HG02943 (cell line): Measurements from ENCODE around the gene LMF1.
"Not testable (repeated sequence)": the region's sequence is repeated elsewhere in the genome, so short reads cannot be mapped to it uniquely, and the experiment has no call there.

Experiments
- ATAC-seq: cut with Tn5 transposase; IDR thresholded peaks from one replicate; pipeline ENCODE4 v1.9.1; 2021; ENCODE audit warnings: mild to moderate bottlenecking, low read depth, moderate library complexity; ENCODE audit not compliant: unreplicated experiment

The LMF1 gene

DNA sequence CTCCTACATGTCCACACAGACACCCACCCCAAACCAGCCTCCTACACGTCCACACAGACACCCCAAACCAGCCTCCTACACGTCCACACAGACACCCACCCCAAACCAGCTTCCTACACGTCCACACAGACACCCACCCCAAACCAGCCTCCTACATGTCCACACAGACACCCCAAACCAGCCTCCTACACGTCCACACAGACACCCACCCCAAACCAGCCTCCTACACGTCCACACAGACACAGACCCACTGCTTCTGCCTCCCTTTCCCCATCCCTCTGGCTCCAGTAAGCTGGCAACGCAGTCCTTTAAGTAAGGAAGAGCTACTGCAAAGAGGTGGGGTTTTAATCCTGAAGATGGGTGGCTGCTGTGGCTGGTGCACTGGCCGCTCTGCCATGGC is 17.0 kb downstream of the LMF1 start:
- ATAC-seq, result not testable (repeated sequence)

DNA sequence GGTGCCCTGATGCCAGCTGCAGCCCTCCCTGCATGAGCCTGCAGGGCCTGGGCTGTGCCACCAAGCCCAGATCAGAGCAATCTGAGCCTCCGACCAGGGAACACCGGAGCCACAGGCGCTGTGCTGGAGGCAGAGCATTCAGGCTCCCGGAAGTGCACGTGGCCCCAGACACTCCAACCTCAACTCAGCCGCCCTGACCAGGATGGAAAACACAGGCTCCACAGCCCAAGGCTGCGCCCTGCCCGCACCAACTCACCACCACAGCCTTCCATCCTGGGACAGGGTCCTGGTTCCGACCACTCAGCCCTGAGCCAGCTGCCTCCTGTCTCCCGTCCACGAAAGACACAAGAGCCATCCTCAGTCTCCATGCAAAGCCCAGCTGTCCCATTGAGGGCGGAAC is 18.5 kb downstream of the LMF1 start:
- no peak for ATAC-seq

DNA sequence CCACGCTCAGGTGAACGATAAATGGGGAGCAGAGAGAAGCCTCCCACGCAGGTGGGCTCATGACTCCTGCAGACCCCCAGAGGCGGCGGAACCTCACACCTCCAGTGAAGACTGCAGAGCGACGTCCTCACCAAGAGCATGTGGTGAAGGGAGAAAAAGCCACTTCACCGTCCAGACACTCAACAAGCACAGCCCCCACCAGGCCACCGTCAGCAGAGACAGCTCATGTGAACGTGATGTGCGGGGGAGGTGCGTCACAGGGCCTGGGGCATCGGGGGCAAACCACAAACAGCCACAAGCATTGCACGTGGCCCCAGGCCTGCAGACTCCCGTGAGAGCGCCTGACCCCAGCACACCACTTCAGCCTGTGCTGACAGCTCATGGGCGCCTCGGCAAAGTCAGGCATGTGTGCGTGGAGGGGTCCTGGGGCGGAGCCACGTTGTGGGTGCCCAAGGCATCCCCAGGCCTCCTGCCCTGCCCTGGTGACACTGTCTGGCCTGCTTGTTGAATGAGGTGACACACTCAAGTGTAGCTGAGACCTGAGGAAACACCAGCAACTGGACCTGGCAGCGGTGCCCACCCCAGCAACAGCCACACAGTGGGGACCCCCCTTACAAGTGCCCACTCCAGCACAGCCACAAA is 19.0 kb downstream of the LMF1 start:
- no peak for ATAC-seq

DNA sequence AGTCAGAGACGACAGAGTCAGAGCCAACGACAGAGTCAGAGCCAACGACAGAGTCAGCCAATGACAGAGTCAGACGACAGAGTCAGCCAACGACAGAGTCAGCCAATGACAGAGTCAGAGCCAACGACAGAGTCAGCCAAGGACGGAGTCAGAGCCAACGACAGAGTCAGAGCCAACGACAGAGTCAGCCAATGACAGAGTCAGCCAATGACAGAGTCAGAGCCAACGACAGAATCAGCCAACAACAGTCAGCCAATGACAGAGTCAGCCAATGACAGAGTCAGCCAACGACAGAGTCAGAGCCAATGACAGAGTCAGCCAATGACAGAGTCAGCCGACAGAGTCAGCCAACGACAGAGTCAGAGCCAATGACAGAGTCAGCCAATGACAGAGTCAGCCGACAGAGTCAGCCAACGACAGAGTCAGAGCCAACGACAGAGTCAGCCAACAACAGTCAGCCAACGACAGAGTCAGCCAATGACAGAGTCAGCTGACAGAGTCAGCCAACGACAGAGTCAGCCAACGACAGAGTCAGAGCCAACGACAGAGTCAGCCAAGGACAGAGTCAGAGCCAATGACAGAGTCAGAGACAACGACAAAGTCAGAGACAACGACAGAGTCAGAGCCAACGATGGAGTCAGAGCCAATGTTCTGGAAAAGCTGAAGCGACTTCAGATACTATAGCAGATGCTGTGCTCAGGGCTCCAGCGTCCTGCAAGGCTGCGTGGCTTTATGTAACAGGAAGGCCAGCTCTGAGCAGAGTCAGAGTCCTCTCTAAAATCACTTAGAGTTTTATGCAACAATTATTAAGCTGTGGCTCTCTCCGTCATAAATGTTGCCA is 19.8 kb downstream of the LMF1 start:
- not testable (repeated sequence) for ATAC-seq

DNA sequence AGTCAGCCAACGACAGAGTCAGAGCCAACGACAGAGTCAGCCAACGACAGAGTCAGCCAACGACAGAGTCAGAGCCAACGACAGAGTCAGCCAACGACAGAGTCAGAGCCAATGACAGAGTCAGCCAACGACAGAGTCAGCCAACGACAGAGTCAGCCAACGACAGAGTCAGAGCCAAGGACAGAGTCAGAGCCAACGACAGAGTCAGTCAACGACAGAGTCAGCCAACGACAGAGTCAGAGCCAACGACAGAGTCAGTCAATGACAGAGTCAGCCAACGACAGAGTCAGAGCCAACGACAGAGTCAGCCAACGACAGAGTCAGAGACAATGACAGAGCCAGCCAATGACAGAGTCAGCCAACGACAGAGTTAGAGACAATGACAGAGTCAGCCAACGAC is 22.0 kb downstream of the LMF1 start:
- not testable (repeated sequence) for ATAC-seq

DNA sequence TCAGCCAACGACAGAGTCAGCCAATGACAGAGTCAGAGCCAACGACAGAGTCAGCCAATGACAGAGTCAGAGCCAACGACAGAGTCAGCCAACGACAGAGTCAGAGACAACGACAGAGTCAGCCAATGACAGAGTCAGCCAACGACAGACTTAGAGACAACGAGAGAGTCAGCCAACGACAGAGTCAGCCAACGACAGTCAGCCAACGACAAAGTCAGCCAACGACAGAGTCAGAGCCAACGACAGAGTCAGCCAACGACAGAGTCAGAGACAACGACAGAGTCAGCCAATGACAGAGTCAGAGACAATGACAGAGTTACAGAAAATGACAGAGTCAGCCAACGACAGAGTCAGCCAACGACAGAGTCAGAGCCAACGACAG is 22.9 kb downstream of the LMF1 start:
- not testable (repeated sequence) for ATAC-seq

DNA sequence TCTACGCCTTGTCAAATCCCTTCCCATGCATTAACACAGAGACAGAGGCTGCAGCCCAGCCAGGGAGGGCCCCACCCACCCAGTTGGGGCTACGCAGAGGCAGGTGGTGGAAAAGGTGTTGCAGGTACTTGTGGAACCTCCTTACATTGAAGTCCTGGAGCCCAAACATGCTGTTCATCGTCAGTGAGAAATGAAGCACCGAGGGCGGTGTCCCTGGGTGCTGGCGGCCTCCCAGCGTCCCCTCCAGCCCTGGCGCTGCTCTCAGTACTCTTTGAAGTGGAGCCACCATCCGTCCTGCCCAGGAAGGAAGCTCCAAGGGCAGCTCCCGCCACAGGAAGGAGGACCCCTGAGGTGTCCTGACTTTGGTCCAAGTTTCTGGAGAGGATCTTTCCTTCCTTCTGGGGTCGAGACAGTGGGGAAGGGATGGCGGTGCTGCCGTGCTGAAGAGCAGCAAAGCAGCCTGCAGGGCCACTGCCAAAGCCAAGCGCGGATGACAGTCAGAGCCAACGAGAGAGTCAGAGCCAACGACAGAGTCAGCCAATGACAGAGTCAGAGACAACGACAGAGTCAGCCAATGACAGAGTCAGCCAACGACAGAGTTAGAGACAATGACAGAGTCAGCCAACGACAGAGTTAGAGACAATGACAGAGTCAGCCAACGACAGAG is 23.4 kb downstream of the LMF1 start:
- no peak for ATAC-seq

DNA sequence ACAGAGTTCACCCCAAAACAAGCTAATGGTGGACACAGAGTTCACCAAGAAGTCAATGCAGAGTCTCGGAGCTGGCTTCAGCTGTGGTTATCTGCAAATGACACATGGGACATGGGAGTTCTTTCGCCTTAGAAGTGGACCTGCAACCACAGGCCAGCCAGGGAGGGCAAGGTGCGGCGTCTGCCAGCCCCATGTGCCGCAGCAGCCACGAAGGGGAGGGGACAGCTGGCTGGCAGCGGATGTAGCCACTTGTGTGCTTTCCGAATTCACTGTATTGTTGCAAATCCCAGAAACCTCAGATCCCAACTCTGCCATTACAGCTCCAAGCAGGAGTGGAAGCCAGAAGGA is 24.8 kb downstream of the LMF1 start:
- ATAC-seq, result no peak

DNA sequence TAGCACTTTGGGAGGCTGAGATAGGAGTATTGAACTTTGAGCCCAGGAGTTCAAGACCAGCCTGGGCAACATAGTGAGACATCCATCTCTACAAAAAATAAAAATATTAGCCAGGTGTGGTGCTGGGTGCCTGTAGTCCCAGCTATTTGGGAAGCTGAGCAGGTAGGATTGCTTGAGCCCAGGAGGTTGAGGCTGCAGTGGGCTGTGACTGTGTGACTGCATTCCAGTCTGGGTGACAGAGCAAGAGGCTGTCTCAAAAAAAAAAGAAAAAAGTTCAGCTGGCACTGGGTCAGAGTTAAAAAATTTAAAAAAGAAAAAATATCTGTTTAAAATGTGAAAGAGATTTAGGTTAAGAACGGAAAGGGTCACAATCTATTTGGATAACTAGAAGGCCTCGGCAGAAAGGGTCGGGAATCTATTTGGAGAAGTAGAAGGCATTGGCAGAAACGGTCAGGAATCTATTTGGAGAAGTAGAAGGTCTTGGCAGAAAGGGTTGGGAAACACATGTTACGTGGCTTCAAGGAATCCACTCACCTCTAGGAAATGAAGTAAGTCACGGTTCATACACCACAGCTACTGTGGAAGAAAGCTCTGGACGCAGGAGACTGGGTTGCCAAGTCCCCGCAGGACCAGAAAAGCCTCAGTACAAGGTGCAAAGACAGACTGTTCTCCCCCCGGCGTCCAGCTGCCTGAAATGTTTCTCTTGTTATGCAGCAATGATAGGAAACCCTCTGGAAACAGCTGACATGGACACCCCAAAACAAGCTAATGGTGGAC is 25.3 kb downstream of the LMF1 start:
- no peak for ATAC-seq

DNA sequence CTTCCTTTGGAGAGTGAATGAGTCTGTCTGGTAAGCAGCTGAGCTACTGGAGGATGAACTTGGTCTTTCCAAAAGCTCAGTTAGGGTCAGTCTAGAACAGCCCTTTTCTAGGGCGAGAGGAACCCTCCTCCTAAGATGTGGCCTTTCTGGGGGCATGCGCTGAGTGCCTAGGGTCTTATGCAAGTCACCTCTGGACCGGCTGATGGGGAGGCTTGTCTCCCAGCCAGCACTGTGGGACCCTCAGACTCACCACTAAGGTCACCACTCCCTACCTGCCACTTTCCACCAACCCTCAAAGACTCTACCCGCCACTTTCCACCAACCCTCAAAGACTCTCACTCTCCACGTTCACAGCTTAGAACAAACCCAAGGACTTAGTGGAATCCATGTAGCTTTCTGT is 26.8 kb downstream of the LMF1 start:
- no peak for ATAC-seq

DNA sequence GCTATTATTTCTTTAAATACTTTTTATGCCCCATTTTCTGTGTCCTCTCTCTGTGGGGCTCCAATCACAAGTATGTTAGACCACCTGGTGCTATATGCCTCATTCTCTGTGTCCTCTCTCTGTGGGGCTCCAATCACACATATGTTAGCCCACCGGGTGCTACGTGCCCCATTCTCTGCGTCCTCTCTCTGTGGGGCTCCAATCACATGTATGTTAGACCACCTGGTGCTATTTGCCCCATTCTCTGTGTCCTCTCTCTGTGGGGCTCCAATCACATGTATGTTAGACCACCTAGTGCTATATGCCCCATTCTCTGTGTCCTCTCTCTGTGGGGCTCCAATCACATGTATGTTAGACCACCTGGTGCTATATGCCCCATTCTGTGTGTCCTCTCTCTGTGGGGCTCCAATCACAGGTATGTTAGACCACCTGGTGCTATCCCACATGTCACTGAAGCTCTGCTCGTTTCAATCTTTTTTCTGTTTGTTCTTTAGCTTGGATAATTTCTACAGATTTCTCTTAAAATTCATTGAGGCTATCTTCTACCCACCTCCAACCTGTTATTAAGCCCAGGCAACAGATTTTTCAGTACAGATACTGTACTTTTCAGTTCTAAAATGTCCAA is 28.2 kb downstream of the LMF1 start:
- ATAC-seq, result no peak

DNA sequence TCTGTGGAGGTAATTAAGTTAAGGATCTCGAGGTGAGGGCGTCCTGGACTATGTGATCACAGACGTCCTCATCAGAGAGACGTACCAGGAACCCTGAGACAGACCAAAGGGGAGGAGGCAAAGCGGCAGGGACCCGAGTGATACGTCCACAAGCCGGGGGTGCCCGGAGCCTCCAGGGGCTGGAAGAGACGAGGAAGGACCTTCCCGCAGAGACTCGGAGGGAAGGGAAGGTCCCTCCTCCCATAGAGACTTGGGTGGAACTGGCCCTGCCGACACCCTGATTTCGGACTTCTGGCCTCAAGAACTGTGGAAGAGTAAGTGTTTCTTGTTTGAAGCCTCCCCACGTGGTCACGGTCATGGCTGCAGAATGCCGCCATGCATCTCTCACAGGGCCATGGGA is 30.8 kb downstream of the LMF1 start:
- no peak for ATAC-seq

DNA sequence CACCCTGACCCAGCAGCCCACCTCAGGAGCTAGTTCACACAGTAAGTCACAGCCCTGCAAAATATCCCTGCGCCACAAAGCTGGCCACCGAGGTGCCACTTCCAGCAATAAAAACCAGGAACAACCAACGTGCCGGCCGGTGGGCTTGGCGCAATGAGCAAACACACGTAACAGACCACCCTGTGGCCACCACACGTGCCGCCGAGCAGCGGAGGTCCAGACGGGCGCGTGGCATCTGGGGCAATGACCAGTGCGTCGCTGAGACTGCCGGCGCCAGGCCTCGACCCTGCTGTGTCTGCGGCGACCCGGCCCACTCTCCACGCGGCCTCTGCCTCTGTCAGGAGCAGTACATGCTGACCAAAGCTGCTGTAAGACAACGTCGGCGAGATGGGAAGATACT is 31.5 kb downstream of the LMF1 start:
- no peak for ATAC-seq

DNA sequence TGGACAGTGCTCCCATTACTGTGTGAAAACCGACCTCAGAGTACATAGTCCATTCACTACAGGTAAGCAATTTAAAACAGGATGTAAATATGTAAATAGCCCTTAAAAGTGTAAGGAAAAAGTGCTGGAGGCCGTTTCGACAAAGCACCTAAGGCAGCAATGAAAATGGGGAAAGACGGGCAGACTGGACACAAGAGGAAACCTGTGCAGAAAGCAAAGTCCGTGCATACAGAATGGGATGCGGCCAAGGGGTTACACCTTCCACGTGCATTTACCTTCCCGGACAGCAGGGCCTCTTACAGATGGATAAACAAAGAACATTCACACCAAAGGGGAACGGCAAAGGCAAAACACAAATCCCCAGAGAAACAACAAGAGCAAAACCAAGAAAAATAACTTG is 32.0 kb downstream of the LMF1 start:
- ATAC-seq, result no peak

DNA sequence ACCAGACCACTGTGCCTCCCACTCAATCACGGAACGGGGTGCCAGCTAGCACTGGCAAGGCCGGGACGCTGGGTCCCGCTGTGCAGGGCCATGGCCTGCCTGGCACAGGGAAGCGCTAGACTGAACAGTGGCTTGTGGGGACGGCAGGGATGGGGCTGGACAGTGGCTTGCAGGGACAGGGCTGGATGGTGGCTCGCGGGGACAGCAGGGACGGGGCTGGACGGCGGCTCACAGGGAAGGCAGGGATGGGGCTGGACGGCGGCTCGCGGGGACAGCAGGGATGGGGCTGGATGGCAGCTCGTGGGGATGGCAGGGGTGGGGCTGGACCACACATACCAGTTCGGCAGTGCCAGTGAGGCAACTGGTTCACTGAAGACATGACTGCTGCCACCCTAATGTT is 32.6 kb downstream of the LMF1 start:
- no peak for ATAC-seq

DNA sequence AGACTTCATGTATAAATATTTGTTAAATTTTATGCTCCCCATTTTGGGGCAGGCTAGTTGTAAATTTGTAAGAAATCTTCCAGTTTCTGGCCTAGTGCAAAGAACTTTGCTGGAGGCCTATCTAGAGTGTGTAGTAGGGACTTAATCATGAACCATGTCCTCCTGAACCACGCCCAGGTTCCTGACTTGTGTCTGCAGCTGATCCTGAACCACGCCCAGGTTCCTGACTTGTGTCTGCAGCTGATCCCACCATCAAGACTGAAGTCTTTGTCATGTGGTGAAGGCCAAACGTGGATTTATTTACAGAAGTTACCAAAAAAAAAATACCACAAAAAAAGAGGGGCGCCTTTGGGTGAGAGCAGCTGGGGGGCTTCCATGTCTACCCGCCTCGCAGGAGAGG is 33.1 kb downstream of the LMF1 start:
- ATAC-seq, result no peak

DNA sequence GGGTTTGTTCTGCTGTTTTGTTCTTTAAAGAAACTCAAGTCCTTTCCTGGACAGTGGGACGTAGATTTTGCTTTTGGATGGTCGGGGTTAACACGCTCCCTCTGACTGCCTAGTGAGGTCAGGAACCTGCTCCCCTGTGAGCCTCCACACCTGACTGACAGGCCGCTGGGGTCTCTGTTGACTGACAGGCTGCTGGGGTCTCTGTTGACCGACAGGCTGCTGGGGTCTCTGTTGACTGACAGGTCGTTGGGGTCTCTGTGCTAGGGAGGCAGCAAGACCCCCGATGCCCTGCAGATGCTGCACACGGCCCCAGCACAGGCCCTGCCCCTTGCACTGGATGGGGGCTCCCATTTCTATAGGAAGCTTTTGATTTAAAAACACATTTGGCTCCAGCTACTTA is 33.5 kb downstream of the LMF1 start:
- ATAC-seq, result no peak

DNA sequence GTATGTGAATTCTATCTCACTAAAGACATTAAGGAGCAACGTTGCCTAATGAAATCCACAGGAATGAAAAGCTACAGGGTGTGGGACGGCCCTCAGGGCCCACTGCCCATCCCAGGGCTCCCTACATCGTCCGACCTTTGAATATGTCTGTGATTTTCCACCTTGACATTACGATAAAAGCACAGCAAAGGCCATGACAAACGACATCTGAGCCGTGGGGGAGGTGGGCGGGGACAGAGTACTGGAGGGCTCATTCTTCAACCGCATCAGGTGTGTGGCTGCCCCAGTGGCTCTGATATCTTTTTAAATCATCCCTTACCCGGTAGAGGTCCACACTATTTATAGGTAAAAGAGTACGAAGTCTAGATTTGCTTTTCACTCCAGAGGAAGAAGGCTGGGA is 35.1 kb downstream of the LMF1 start:
- no peak for ATAC-seq

DNA sequence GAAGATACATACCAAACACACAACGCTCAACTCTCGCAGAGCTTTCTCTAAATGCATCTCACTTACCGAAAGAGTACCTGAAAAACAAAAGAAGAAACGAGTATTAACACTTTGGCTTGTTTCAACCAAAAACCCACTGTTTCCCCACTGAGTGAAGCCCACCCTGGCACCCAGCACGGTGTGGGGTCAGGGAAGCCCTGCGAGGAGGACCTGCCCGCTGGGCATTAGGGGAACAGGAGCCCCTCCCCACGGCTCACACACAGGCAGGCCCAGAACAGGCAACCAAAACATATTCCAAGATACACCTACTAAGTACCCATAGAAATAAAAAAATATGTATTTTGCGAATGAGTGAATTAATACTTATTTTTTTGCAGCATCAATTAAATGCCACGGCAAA is 36.6 kb downstream of the LMF1 start:
- ATAC-seq, result no peak

DNA sequence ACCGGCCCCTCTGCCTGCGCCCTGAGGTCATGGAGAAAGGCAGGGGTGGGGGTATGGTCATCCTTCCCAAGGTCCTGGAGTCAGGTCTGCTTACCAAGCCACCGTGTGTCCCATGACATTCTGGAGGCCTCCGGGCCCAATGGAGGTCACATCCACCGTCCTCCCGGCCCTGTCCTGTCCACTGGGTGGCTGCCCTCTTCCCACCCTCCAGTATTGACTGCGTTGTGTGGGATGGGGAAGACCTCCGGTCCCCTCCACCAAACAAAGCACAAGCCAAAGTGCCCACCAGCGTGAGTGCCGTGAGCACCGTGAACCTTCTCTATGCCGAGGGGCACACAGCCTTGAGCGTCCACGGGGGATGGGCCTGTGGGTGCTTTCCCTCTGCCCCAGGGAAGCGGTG is 37.2 kb downstream of the LMF1 start:
- no peak for ATAC-seq
